ENCODE data around the gene COG5. TPM values are rescaled to one million over a fixed set of nuclear protein-coding genes. Genes with fewer than 3 reads are reported as not detected.
A peak's percentile ranks its signal among the peaks of the same experiment; 100 is the strongest.

The COG5 gene
- total and polyA plus RNA-seq, 8 donors: 4.1 to 34.7 (median 26.5) TPM

- 75 to 79% methylated on average over 3 of the region's 3 CpGs for WGBS, 2 donors
- no peaks in the 10 kb centered on the region for H3K27me3 ChIP-seq
- no peak for FAIRE-seq
- H3K36me3 ChIP-seq: peaks cover 0 to 22% (median 11%) of the 10 kb centered on the region in 3 donors
- intact Hi-C loops (cut with DNase I): no loop called here
- no peak overlapping the region for H3K4me3 ChIP-seq
- ATAC-seq: peak in 1 of 4 donors; percentile 10
- TF ChIP-seq, protein P1, sequence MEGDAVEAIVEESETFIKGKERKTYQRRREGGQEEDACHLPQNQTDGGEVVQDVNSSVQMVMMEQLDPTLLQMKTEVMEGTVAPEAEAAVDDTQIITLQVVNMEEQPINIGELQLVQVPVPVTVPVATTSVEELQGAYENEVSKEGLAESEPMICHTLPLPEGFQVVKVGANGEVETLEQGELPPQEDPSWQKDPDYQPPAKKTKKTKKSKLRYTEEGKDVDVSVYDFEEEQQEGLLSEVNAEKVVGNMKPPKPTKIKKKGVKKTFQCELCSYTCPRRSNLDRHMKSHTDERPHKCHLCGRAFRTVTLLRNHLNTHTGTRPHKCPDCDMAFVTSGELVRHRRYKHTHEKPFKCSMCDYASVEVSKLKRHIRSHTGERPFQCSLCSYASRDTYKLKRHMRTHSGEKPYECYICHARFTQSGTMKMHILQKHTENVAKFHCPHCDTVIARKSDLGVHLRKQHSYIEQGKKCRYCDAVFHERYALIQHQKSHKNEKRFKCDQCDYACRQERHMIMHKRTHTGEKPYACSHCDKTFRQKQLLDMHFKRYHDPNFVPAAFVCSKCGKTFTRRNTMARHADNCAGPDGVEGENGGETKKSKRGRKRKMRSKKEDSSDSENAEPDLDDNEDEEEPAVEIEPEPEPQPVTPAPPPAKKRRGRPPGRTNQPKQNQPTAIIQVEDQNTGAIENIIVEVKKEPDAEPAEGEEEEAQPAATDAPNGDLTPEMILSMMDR (IDR thresholded peaks at IDR 0.05): no peak
- no peaks in the 10 kb centered on the region for H3K9me3 ChIP-seq
- no peak overlapping the region for H3K27ac ChIP-seq
- no peaks in the 10 kb centered on the region for H3K4me1 ChIP-seq
- no peak for DNase-seq
These were observed 355.6 kb downstream of the COG5 start for GRCh38 chr7:107208024-107208521.

DNA sequence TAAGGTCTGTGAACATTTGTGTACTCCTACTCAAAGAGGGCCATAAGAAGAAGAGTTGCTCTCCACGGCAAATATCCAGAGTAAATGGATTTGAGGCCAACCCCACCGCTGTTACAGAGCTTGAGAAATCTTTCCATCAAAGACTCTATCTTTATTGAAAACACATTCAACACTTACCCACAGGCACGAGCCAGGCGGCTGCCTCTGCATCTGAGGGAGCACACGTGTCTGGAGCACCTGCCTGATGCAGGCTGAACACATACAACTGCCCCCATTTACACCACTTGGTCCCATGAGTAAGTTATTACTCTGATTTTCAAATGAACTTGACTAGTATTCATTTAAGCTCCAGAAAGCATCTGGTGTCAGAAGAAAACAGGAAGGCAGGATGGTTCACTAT lies 356.3 kb downstream of the COG5 start:
- TF ChIP-seq, protein P1 (IDR thresholded peaks at IDR 0.05): no peak
- FAIRE-seq (no peak), ATAC-seq (no peak), DNase-seq (no peak)
- no peaks in the 10 kb centered on the region for H3K4me1 ChIP-seq
- 94 to 96% methylated on average over 5 of the region's 5 CpGs for WGBS, 2 donors
- intact Hi-C loops (cut with DNase I): no loop called here
- H3K9me3 ChIP-seq: no peaks in the 10 kb centered on the region
- H3K27me3 ChIP-seq: no peaks in the 10 kb centered on the region
- peaks cover 0 to 22% (median 11%) of the 10 kb centered on the region in 3 donors for H3K36me3 ChIP-seq
- no peak overlapping the region for H3K4me3 ChIP-seq
- no peak overlapping the region for H3K27ac ChIP-seq

DNA sequence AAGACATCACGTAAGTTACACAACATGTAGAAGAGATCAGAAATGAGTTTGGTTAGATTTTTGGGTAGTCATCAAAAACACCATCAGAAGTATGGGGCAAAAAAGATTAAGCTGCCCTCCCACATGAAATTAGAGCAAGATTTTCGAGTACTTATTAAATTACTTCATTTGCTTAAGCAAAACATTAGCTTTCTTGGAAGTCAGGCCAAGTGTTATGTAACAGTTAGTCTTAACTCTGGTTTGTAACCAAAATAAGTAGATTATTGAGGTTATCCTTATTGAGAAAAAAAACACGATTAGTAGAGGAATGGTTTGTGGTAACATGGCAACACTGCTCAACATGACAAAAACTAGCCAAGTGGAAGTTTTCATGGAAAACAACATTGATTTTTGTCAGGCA lies 357.0 kb downstream of the COG5 start:
- FAIRE-seq: no peak
- Histone ChIP-seq H3K36me3 (peaks cover 0 to 28% (median 11%) of the 10 kb centered on the region in 3 donors), H3K9me3 (no peaks in the 10 kb centered on the region), H3K4me3 (no peak overlapping the region), H3K27me3 (no peaks in the 10 kb centered on the region), H3K4me1 (no peaks in the 10 kb centered on the region), H3K27ac (no peak overlapping the region)
- intact Hi-C loops (cut with DNase I): no loop called here
- no peak for ATAC-seq
- no peak for DNase-seq
- TF ChIP-seq, protein P1 (IDR thresholded peaks at IDR 0.05): no peak
- 42 to 48% methylated on average over 3 of the region's 3 CpGs for WGBS, 2 donors

DNA sequence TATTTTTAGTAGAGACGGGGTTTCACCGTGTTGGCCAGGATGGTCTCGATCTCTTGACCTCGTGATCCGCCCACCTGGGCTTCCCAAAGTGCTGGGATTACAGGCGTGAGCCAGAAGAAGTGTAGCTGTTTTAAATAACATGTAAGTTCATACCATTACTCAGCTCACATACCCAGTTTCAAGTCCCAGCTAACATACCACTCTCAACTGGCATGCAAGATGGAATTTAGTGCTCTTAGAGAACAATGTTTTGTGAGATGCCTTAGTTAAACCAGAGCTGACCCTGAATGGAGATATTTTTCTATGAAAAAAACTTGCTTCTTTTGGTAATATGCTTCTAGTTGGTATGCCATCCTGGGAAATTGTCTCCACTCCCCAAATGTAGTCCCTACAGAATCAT lies 357.6 kb downstream of the COG5 start:
- Histone ChIP-seq H3K36me3 (peaks cover 2 to 34% (median 11%) of the 10 kb centered on the region in 3 donors), H3K9me3 (no peaks in the 10 kb centered on the region), H3K27ac (no peak overlapping the region), H3K27me3 (no peaks in the 10 kb centered on the region), H3K4me1 (no peaks in the 10 kb centered on the region), H3K4me3 (no peak overlapping the region)
- TF ChIP-seq, protein P1 (IDR thresholded peaks at IDR 0.05): no peak
- WGBS, 2 donors: 98 to 99% methylated on average over 6 of the region's 6 CpGs
- ATAC-seq (no peak), FAIRE-seq (no peak), DNase-seq (no peak)
- intact Hi-C loops (cut with DNase I): no loop called here

DNA sequence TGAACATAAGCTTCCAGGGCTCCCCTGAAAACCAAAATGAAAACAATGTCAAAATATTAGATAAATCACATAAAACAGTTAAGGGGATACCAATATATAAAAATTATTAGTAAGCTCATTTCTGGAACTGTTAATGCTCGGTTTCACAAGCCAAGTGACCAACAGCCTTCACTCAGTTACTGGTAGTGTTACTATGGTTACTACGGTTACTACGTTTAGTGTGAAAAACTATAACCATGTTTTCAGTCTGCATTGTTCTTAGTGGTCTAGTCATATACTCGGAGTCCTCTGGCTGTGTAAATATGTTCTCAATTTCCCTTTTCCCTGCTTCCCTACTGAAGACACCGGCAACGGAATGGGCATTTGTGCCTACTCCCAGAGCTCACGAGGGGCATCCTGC lies 360.1 kb downstream of the COG5 start:
- Histone ChIP-seq H3K4me1 (peaks cover 0 to 16% (median 0%) of the 10 kb centered on the region in 3 donors), H3K27me3 (no peaks in the 10 kb centered on the region), H3K36me3 (peaks cover 2 to 41% (median 11%) of the 10 kb centered on the region in 3 donors), H3K4me3 (no peak overlapping the region), H3K9me3 (no peaks in the 10 kb centered on the region), H3K27ac (no peak overlapping the region)
- ATAC-seq: no peak
- intact Hi-C loops (cut with DNase I): no loop called here
- WGBS, 2 donors: 87 to 91% methylated on average over 7 of the region's 7 CpGs
- TF ChIP-seq, protein P1 (IDR thresholded peaks at IDR 0.05): no peak
- no peak for DNase-seq
- no peak for FAIRE-seq
